ENCODE results near the gene PPFIA1. TPM values are rescaled to one million over a fixed set of nuclear protein-coding genes. Genes with fewer than 3 reads are reported as not detected.

Gene PPFIA1
- total and polyA plus RNA-seq, 2 of the 8 experiments (the other 6 are each of a cell fraction or from before 2014, with no cell fraction given): 44.3 to 73.5 TPM

DNA sequence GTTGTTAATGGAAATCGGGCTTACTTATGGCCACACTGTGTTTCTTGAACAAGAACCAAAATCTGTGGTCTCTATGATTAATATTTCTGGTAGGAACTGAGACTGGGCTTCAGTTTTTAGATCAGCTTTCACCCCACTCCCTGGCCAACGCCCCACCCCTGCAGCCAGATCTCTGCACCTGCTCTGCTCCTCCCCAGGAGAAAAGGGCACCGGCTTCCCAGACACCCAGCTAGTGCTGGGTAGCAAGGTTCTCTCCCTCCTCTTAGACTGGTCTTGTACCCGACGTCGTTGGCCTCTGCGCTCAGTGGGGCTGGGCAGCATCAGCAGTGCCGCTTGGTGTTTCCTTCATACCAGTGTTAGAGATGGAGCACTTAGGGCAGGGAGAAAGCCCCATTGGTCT is 110.9 kb downstream of the PPFIA1 start (continued):
- TF ChIP-seq NANOG (IDR thresholded peaks at IDR 0.05; ENCODE audit: insufficient read depth, low read depth, low read length, poor library complexity, severe bottlenecking) (no peak), RBBP5 (IDR thresholded peaks at IDR 0.05; ENCODE audit: borderline replicate concordance, low read depth, low read length) (no peak), CTBP2 (IDR thresholded peaks at IDR 0.05; ENCODE audit: borderline replicate concordance, insufficient read depth, insufficient read length, low read length) (no peak), TAF1 (IDR thresholded peaks at IDR 0.05; ENCODE audit: low read depth, low read length) (no peak)
- TF ChIP-seq, protein P1, sequence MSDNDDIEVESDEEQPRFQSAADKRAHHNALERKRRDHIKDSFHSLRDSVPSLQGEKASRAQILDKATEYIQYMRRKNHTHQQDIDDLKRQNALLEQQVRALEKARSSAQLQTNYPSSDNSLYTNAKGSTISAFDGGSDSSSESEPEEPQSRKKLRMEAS (IDR thresholded peaks at IDR 0.05): no peak

All from H1 (cell line).